Panc1 (cell line): ENCODE results near the gene AOC3. TPM values are rescaled to one million over a fixed set of nuclear protein-coding genes. Genes with fewer than 3 reads are reported as not detected.

ENCODE experiments used
- ATAC-seq: fragments of 200-7000 bp; cut with Tn5 transposase; 2 replicates; pipeline ENCODE4 v1.9.1; 2020; ENCODE audit warnings: mild to moderate bottlenecking, moderate library complexity
- BruUV-seq: library from RNA; stranded (reverse); fragments of 400-500 nt; replicated peaks from 2 replicates; lab custom pipeline; 2021; lab: Mats Ljungman, UMichigan
- CTCF ChIA-PET: fragments of 300-600 bp; sonication (Branson Sonifier 250); formaldehyde crosslinking; loops from one replicate; lab custom pipeline; 2022; ENCODE audit warnings: antibody characterized with exemption; lab: Charles Lee
- POLR2A ChIA-PET: fragments of 300-600 bp; sonication (Branson Sonifier 250); formaldehyde crosslinking; loops from one replicate; lab custom pipeline; 2022; ENCODE audit warnings: antibody characterized with exemption; lab: Charles Lee
- DNase-seq: peaks from one replicate; pipeline ENCODE4 v3.0.0-alpha.2; 2010; ENCODE audit warnings: low read depth, low spot score
- H3K27ac ChIP-seq: 2 replicates; pipeline ENCODE4 v1.5.1; 2011; ENCODE audit warnings: mild to moderate bottlenecking, low read length, inconsistent platforms
- H3K27me3 ChIP-seq: fragments of 200-500 bp; sonication (Bioruptor generic); 2 replicates; pipeline ENCODE4 v1.6.0; 2014; ENCODE audit warnings: low read length, inconsistent platforms; ENCODE audit not compliant: control insufficient read depth, insufficient read depth
- H3K36me3 ChIP-seq: fragments of 200-500 bp; sonication (Bioruptor generic); 2 replicates; pipeline ENCODE4 v1.5.1; 2014; ENCODE audit warnings: inconsistent platforms, mild to moderate bottlenecking, low read length, moderate library complexity; ENCODE audit not compliant: control insufficient read depth, insufficient read depth
- H3K4me1 ChIP-seq: 2 replicates; pipeline ENCODE4 v1.5.1; 2011; ENCODE audit warnings: inconsistent platforms, mild to moderate bottlenecking, low read length, moderate library complexity; ENCODE audit not compliant: control insufficient read depth, insufficient read depth
- H3K4me3 ChIP-seq, 2 experiments: 2 replicates each; pipeline ENCODE4 v1.5.1; 2011 to 2012; ENCODE audit warnings: low read depth in 2 of 2, low read length in 2 of 2, mild to moderate bottlenecking in 2 of 2, inconsistent platforms in 1 of 2, moderate library complexity in 1 of 2
- H3K9me3 ChIP-seq: fragments of 200-500 bp; sonication (Bioruptor generic); 2 replicates; pipeline ENCODE4 v1.5.1; 2014; ENCODE audit warnings: low read depth, mild to moderate bottlenecking, inconsistent platforms, low read length, moderate library complexity; ENCODE audit not compliant: control insufficient read depth, insufficient read depth
- CTCF ChIP-seq: fragments of 450-650 bp; IDR thresholded peaks from 2 replicates; pipeline ENCODE4 v1.5.1; 2017; ENCODE audit warnings: mild to moderate bottlenecking
- POLR2AphosphoS5 ChIP-seq: IDR thresholded peaks from 2 replicates; pipeline ENCODE4 v1.6.1; 2012; ENCODE audit warnings: mild to moderate bottlenecking, low read depth, low read length, moderate library complexity
- REST ChIP-seq, 2 experiments: IDR thresholded peaks; 2 replicates each; pipeline ENCODE4 v1.6.1; 2011 to 2012; ENCODE audit warnings: low read depth in 2 of 2, control low read depth in 1 of 2, low read length in 1 of 2, mild to moderate bottlenecking in 1 of 2, moderate library complexity in 1 of 2; ENCODE audit not compliant: insufficient read depth in 1 of 2
- SIN3A ChIP-seq: IDR thresholded peaks from 2 replicates; pipeline ENCODE4 v1.6.1; 2012; ENCODE audit warnings: low read depth, mild to moderate bottlenecking, low read length, moderate library complexity, borderline replicate concordance; ENCODE audit not compliant: insufficient read depth
- TCF7L2 ChIP-seq: IDR thresholded peaks from 2 replicates; pipeline ENCODE4 v1.6.1; 2011; ENCODE audit warnings: mild to moderate bottlenecking, low read depth, low read length, inconsistent platforms
- in situ Hi-C: cut with HindIII; loops from 2 replicates; pipeline ENCODE4 v1.10.0; 2016; ENCODE audit warnings: low sequenced_read_pairs, low pct_unique_long_range_greater_than_20kb
- intact Hi-C: fragments of 100-400 bp; cut with micrococcal nuclease; formaldehyde crosslinking; loops from one replicate; pipeline ENCODE4 v1.10.0; 2022; ENCODE audit not compliant: unreplicated experiment
- total RNA-seq: library from RNA; stranded (reverse); gene quantifications from one replicate; pipeline ENCODE4 v1.2.1, GENCODE V29; 2021; ENCODE audit not compliant: unreplicated experiment

AOC3 gene
- total RNA-seq, 1 experiment from 2014 or later = 0.21 TPM

- intact Hi-C loops = no loop called here
- Histone ChIP-seq H3K27me3 (no peaks in the 10 kb centered on the region), H3K27ac (no peak overlapping the region), H3K4me1 (peaks cover 10% of the 10 kb centered on the region), H3K36me3 (no peaks in the 10 kb centered on the region; the same call in 1 of the 2 replicates), H3K9me3 (no peaks in the 10 kb centered on the region), H3K4me3 (no peak overlapping the region)
- no TSS peak for BruUV-seq
- POLR2A ChIA-PET = interaction anchor here (0.6 kb wide), 1 partner anchor 129 kb away, joined by 6 read pairs; no protein-coding TSS in a partner anchor
- in situ Hi-C loops = no loop called here
- CTCF ChIA-PET = no interaction called here
- DNase-seq (no peak), ATAC-seq (no peak)
- no peak for TF ChIP-seq REST (IDR thresholded peaks at IDR 0.05; ENCODE audit: insufficient read depth in 1 of 2, low read depth in 2 of 2, low read length in 1 of 2)
These were observed 23.5 kb upstream of the AOC3 start for GRCh38 chr17:42827472-42827871.

GRCh38 chr17:42830971-42831370, 20.0 kb upstream of the AOC3 start:
- ATAC-seq (no peak), DNase-seq (no peak)
- in situ Hi-C loops = no loop called here
- TF ChIP-seq REST (IDR thresholded peaks at IDR 0.05; ENCODE audit: insufficient read depth in 1 of 2, low read depth in 2 of 2, low read length in 1 of 2) (no peak), CTCF (no peak), TCF7L2 (no peak), POLR2AphosphoS5 (no peak), SIN3A (no peak)
- POLR2A ChIA-PET = no interaction called here
- Histone ChIP-seq H3K36me3 (peaks cover 5% of the 10 kb centered on the region; the same call in 1 of the 2 replicates), H3K27me3 (no peaks in the 10 kb centered on the region), H3K27ac (no peak overlapping the region), H3K4me3 (no peak overlapping the region), H3K9me3 (no peaks in the 10 kb centered on the region), H3K4me1 (peaks cover 8% of the 10 kb centered on the region; the same call in 1 of the 2 replicates)
- intact Hi-C loops = no loop called here
- no TSS peak for BruUV-seq
- CTCF ChIA-PET = no interaction called here
